Panc1 (cell line): Measurements from ENCODE around the gene CSTB. TPM values are rescaled to one million over a fixed set of nuclear protein-coding genes. Genes with fewer than 3 reads are reported as not detected.

Source experiments
- ATAC-seq: fragments of 200-7000 bp; cut with Tn5 transposase; 2 replicates; pipeline ENCODE4 v1.9.1; 2020; ENCODE audit warnings: mild to moderate bottlenecking, moderate library complexity
- BruUV-seq: library from RNA; stranded (reverse); fragments of 400-500 nt; replicated peaks from 2 replicates; lab custom pipeline; 2021; lab: Mats Ljungman, UMichigan
- CTCF ChIA-PET: fragments of 300-600 bp; sonication (Branson Sonifier 250); formaldehyde crosslinking; loops from one replicate; lab custom pipeline; 2022; ENCODE audit warnings: antibody characterized with exemption; lab: Charles Lee
- POLR2A ChIA-PET: fragments of 300-600 bp; sonication (Branson Sonifier 250); formaldehyde crosslinking; loops from one replicate; lab custom pipeline; 2022; ENCODE audit warnings: antibody characterized with exemption; lab: Charles Lee
- DNase-seq: peaks from one replicate; pipeline ENCODE4 v3.0.0-alpha.2; 2010; ENCODE audit warnings: low read depth, low spot score
- H3K27ac ChIP-seq: 2 replicates; pipeline ENCODE4 v1.5.1; 2011; ENCODE audit warnings: mild to moderate bottlenecking, low read length, inconsistent platforms
- H3K27me3 ChIP-seq: fragments of 200-500 bp; sonication (Bioruptor generic); 2 replicates; pipeline ENCODE4 v1.6.0; 2014; ENCODE audit warnings: low read length, inconsistent platforms; ENCODE audit not compliant: control insufficient read depth, insufficient read depth
- H3K36me3 ChIP-seq: fragments of 200-500 bp; sonication (Bioruptor generic); 2 replicates; pipeline ENCODE4 v1.5.1; 2014; ENCODE audit warnings: inconsistent platforms, mild to moderate bottlenecking, low read length, moderate library complexity; ENCODE audit not compliant: control insufficient read depth, insufficient read depth
- H3K4me1 ChIP-seq: 2 replicates; pipeline ENCODE4 v1.5.1; 2011; ENCODE audit warnings: inconsistent platforms, mild to moderate bottlenecking, low read length, moderate library complexity; ENCODE audit not compliant: control insufficient read depth, insufficient read depth
- H3K4me3 ChIP-seq, 2 experiments: 2 replicates each; pipeline ENCODE4 v1.5.1; 2011 to 2012; ENCODE audit warnings: low read depth in 2 of 2, low read length in 2 of 2, mild to moderate bottlenecking in 2 of 2, inconsistent platforms in 1 of 2, moderate library complexity in 1 of 2
- H3K9me3 ChIP-seq: fragments of 200-500 bp; sonication (Bioruptor generic); 2 replicates; pipeline ENCODE4 v1.5.1; 2014; ENCODE audit warnings: low read depth, mild to moderate bottlenecking, inconsistent platforms, low read length, moderate library complexity; ENCODE audit not compliant: control insufficient read depth, insufficient read depth
- POLR2AphosphoS5 ChIP-seq: IDR thresholded peaks from 2 replicates; pipeline ENCODE4 v1.6.1; 2012; ENCODE audit warnings: mild to moderate bottlenecking, low read depth, low read length, moderate library complexity
- SIN3A ChIP-seq: IDR thresholded peaks from 2 replicates; pipeline ENCODE4 v1.6.1; 2012; ENCODE audit warnings: low read depth, mild to moderate bottlenecking, low read length, moderate library complexity, borderline replicate concordance; ENCODE audit not compliant: insufficient read depth
- TCF7L2 ChIP-seq: IDR thresholded peaks from 2 replicates; pipeline ENCODE4 v1.6.1; 2011; ENCODE audit warnings: mild to moderate bottlenecking, low read depth, low read length, inconsistent platforms
- in situ Hi-C: cut with HindIII; loops from 2 replicates; pipeline ENCODE4 v1.10.0; 2016; ENCODE audit warnings: low sequenced_read_pairs, low pct_unique_long_range_greater_than_20kb
- intact Hi-C: fragments of 100-400 bp; cut with micrococcal nuclease; formaldehyde crosslinking; loops from one replicate; pipeline ENCODE4 v1.10.0; 2022; ENCODE audit not compliant: unreplicated experiment
- total RNA-seq: library from RNA; stranded (reverse); gene quantifications from one replicate; pipeline ENCODE4 v1.2.1, GENCODE V29; 2021; ENCODE audit not compliant: unreplicated experiment
- TF ChIP-seq, protein P1 (sequence below), 2 experiments: IDR thresholded peaks; 2 replicates each; pipeline ENCODE4 v1.6.1; 2011 to 2012; ENCODE audit warnings: low read depth in 2 of 2, control low read depth in 1 of 2, low read length in 1 of 2, mild to moderate bottlenecking in 1 of 2, moderate library complexity in 1 of 2; ENCODE audit not compliant: insufficient read depth in 1 of 2
- TF ChIP-seq, protein P2 (sequence below): fragments of 450-650 bp; IDR thresholded peaks from 2 replicates; pipeline ENCODE4 v1.5.1; 2017; ENCODE audit warnings: mild to moderate bottlenecking

The CSTB gene
- total RNA-seq, 1 experiment from 2014 or later, result 72.5 TPM

DNA sequence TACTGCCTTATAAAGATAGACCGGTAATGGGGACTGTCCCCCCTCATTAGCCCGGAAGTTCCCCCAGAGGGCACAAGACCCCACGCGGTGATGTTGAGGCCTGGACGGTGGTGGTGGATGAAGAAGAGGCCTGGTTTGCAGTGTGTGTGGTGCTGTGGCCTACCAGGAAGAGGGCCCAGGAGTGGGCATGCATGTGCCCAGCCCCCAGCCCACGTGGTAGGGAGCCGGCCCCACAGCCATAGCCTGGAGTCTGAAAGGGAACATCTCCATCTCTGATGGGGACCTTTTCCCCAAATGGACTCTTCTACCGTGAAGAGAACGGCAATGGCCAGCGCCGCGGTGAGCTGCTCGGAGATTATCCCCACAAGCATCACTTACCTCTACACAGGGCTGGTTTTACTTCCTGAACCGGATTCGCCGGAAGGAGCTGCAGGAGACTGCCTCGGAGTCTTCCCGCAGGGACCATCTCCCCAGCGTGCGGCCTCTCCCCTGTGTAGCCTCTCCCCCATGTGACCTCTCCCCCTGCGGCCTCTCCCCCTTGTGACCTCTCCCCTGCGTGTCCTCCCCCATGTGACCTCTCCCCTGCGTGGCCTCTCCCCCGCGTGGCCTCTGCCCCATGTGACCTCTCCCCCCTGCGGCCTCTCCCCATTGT, 33.9 kb upstream of the CSTB start:
- ChIA-PET CTCF (interaction anchor here (0.8 kb wide), 1 partner anchor 16 kb away, joined by 3 read pairs; no protein-coding TSS in a partner anchor), POLR2A (no interaction called here)
- H3K4me3 ChIP-seq, result no peak overlapping the region
- no peaks in the 10 kb centered on the region for H3K27me3 ChIP-seq
- BruUV-seq, result no TSS peak
- in situ Hi-C loops (no loop called here), intact Hi-C loops (no loop called here)
- TF ChIP-seq POLR2AphosphoS5 (no peak), TCF7L2 (no peak), SIN3A (no peak)
- TF ChIP-seq, protein P1, sequence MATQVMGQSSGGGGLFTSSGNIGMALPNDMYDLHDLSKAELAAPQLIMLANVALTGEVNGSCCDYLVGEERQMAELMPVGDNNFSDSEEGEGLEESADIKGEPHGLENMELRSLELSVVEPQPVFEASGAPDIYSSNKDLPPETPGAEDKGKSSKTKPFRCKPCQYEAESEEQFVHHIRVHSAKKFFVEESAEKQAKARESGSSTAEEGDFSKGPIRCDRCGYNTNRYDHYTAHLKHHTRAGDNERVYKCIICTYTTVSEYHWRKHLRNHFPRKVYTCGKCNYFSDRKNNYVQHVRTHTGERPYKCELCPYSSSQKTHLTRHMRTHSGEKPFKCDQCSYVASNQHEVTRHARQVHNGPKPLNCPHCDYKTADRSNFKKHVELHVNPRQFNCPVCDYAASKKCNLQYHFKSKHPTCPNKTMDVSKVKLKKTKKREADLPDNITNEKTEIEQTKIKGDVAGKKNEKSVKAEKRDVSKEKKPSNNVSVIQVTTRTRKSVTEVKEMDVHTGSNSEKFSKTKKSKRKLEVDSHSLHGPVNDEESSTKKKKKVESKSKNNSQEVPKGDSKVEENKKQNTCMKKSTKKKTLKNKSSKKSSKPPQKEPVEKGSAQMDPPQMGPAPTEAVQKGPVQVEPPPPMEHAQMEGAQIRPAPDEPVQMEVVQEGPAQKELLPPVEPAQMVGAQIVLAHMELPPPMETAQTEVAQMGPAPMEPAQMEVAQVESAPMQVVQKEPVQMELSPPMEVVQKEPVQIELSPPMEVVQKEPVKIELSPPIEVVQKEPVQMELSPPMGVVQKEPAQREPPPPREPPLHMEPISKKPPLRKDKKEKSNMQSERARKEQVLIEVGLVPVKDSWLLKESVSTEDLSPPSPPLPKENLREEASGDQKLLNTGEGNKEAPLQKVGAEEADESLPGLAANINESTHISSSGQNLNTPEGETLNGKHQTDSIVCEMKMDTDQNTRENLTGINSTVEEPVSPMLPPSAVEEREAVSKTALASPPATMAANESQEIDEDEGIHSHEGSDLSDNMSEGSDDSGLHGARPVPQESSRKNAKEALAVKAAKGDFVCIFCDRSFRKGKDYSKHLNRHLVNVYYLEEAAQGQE (IDR thresholded peaks at IDR 0.05; ENCODE audit: insufficient read depth in 1 of 2, low read depth in 2 of 2, low read length in 1 of 2), result no peak
- TF ChIP-seq, protein P2, sequence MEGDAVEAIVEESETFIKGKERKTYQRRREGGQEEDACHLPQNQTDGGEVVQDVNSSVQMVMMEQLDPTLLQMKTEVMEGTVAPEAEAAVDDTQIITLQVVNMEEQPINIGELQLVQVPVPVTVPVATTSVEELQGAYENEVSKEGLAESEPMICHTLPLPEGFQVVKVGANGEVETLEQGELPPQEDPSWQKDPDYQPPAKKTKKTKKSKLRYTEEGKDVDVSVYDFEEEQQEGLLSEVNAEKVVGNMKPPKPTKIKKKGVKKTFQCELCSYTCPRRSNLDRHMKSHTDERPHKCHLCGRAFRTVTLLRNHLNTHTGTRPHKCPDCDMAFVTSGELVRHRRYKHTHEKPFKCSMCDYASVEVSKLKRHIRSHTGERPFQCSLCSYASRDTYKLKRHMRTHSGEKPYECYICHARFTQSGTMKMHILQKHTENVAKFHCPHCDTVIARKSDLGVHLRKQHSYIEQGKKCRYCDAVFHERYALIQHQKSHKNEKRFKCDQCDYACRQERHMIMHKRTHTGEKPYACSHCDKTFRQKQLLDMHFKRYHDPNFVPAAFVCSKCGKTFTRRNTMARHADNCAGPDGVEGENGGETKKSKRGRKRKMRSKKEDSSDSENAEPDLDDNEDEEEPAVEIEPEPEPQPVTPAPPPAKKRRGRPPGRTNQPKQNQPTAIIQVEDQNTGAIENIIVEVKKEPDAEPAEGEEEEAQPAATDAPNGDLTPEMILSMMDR, result no peak
- no peaks in the 10 kb centered on the region for H3K36me3 ChIP-seq
- H3K4me1 ChIP-seq, result peaks cover 18% of the 10 kb centered on the region
- no peaks in the 10 kb centered on the region for H3K9me3 ChIP-seq
- ATAC-seq, result peak; percentile 11; the same call in 1 of the 2 replicates
- DNase-seq, result no peak
- no peak overlapping the region for H3K27ac ChIP-seq

GRCh38 chr21:43809346-43809799, 33.3 kb upstream of the CSTB start:
- intact Hi-C loops, result no loop called here
- no peak for DNase-seq
- no peaks in the 10 kb centered on the region for H3K36me3 ChIP-seq
- H3K27ac ChIP-seq, result no peak overlapping the region
- ChIA-PET POLR2A (no interaction called here), CTCF (no interaction called here)
- in situ Hi-C loops, result no loop called here
- H3K4me1 ChIP-seq, result peaks cover 18% of the 10 kb centered on the region
- no peaks in the 10 kb centered on the region for H3K27me3 ChIP-seq
- H3K9me3 ChIP-seq, result no peaks in the 10 kb centered on the region
- H3K4me3 ChIP-seq, result no peak overlapping the region
- TF ChIP-seq, protein P2, result no peak
- TF ChIP-seq SIN3A, result no peak
- TF ChIP-seq, protein P1 (IDR thresholded peaks at IDR 0.05; ENCODE audit: insufficient read depth in 1 of 2, low read depth in 2 of 2, low read length in 1 of 2), result no peak
- no peak for TF ChIP-seq TCF7L2
- TF ChIP-seq POLR2AphosphoS5, result no peak
- ATAC-seq, result no peak
- no TSS peak for BruUV-seq
